Activated CD4-positive, alpha-beta T cell treated with anti-CD3 and anti-CD28 coated beads for 36 hours (primary cell): ENCODE data around the gene HIBADH. TPM values are rescaled to one million over a fixed set of nuclear protein-coding genes. Genes with fewer than 3 reads are reported as not detected.

Experiments used
- ATAC-seq: fragments of 200-7000 bp; cut with Tn5 transposase; one replicate; pipeline ENCODE4 v1.10.0; 2021; ENCODE audit warnings: mild to moderate bottlenecking, moderate library complexity
- CTCF ChIA-PET: fragments of 350-600 bp; sonication (Branson Sonifier 250); formaldehyde crosslinking; loops from one replicate; lab custom pipeline; 2021; ENCODE audit warnings: antibody characterized with exemption; lab: Charles Lee
- POLR2A ChIA-PET: fragments of 350-600 bp; sonication (Branson Sonifier 250); formaldehyde crosslinking; loops from one replicate; lab custom pipeline; 2021; ENCODE audit warnings: antibody characterized with exemption, inconsistent platforms; lab: Charles Lee
- DNase-seq: peaks from one replicate; pipeline ENCODE4 v3.0.0-alpha.2; 2020
- H3K27ac Mint-ChIP-seq: one replicate; pipeline ENCODE4 v1.8.0; 2021; ENCODE audit warnings: mixed read lengths
- H3K27me3 Mint-ChIP-seq: one replicate; pipeline ENCODE4 v1.8.0; 2021; ENCODE audit warnings: mixed read lengths
- H3K36me3 Mint-ChIP-seq: one replicate; pipeline ENCODE4 v1.8.0; 2021; ENCODE audit warnings: low read depth, mixed read lengths
- H3K4me1 Mint-ChIP-seq: one replicate; pipeline ENCODE4 v1.8.0; 2021; ENCODE audit warnings: mixed read lengths
- H3K4me3 Mint-ChIP-seq: one replicate; pipeline ENCODE4 v1.8.0; 2021; ENCODE audit warnings: mild to moderate bottlenecking, moderate library complexity, mixed read lengths
- H3K9me3 Mint-ChIP-seq: one replicate; pipeline ENCODE4 v1.8.0; 2021; ENCODE audit warnings: low read depth, mixed read lengths
- intact Hi-C, 2 experiments: fragments of 100-400 bp; cut with DNase I in 1 of 2; cut with micrococcal nuclease in 1 of 2; formaldehyde crosslinking; loops; one replicate each; pipeline versions ENCODE4 v1.14.2 to v1.15.1; 2022 to 2024; cut with DNase I, micrococcal nuclease
- total RNA-seq, 2 experiments: library from RNA; stranded (reverse); gene quantifications; one replicate each; pipeline ENCODE4 v1.2.3, GENCODE V29; 2021

The HIBADH gene
- total RNA-seq, 2 experiments from 2014 or later: 20.3 to 20.5 TPM

DNA sequence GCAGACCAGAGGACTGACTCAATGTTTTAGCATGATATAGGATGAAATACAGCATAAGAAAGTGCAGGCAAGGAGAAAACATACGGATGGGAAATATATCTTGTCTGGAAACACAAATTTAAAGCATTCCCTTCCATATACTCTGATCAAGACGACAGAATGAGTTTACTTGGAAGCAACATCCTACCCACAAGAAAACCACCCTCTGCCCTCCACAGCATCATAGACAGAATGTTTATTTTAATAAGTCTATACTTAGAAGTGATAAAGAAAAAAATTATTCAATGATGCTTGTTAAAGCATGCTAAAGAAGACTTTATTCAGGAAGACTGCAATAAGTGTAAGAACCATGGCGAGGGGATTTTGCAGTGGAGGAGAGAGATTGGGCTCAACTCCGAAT is 32.4 kb upstream of the HIBADH start:
- intact Hi-C loops: no loop called here
- Mint-ChIP-seq H3K4me3 (no peak overlapping the region), H3K27ac (no peak overlapping the region), H3K27me3 (no peaks in the 10 kb centered on the region), H3K9me3 (no peaks in the 10 kb centered on the region), H3K36me3 (no peaks in the 10 kb centered on the region), H3K4me1 (peaks cover 4% of the 10 kb centered on the region)
- ChIA-PET CTCF (no interaction called here), POLR2A (no interaction called here)
- DNase-seq: no peak
- ATAC-seq: no peak

DNA sequence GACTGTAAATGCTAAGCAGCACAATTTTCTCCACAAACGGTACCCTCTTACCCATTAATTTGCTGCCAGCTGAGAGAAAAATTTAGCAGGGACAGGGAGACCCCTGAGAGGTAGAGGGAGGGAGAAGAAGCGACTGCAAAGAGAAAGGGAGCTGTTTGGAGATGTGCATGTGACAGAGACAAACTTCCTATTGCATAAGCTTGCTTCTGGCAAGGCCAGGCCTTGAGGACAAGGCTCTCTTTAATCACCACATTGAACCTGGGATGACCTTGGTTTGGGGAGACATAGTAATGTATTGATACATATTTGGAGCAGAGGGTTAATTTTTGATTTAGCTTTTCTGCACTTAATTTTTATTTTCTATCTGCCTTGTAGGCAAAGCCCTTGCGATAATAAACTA is 31.1 kb upstream of the HIBADH start:
- ChIA-PET CTCF (interaction anchor here (0.6 to 0.7 kb wide), 2 partner anchors 39 to 119 kb away, joined by 5 read pairs; no protein-coding TSS in a partner anchor), POLR2A (interaction anchor here (0.6 kb wide), 1 partner anchor 84 kb away, joined by 5 read pairs; no protein-coding TSS in a partner anchor)
- H3K36me3 Mint-ChIP-seq: no peaks in the 10 kb centered on the region
- H3K27me3 Mint-ChIP-seq: peaks cover 4% of the 10 kb centered on the region
- no peak for ATAC-seq
- peaks cover 4% of the 10 kb centered on the region for H3K4me1 Mint-ChIP-seq
- no peak overlapping the region for H3K4me3 Mint-ChIP-seq
- H3K9me3 Mint-ChIP-seq: no peaks in the 10 kb centered on the region
- no peak for DNase-seq
- no peak overlapping the region for H3K27ac Mint-ChIP-seq
- intact Hi-C loops: loop anchor here in 1 of 2 experiments (1.0 kb wide), 1 partner anchor 18 kb away; no protein-coding TSS in a partner anchor

DNA sequence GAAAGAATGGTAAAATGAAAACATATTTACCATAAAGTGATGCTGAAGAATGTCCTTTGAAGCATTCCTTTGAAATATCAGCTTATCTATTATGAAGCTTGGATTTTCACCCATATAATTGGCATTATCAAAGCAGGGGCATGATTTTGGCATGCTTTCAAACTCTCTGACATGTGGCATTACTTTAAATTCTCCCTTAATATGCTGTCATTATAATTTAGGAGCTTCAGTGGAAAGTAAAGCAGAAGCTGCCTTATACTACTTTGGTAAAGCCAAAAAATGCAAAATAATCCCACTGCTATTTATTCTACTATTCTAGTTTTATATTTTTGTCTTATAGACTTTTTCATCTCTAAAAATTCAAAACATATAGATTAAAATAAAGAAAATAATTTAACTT is 28.0 kb upstream of the HIBADH start:
- ATAC-seq (no peak), DNase-seq (no peak)
- peaks cover 9% of the 10 kb centered on the region for H3K27me3 Mint-ChIP-seq
- H3K36me3 Mint-ChIP-seq: no peaks in the 10 kb centered on the region
- H3K4me1 Mint-ChIP-seq: no peaks in the 10 kb centered on the region
- H3K27ac Mint-ChIP-seq: no peak overlapping the region
- H3K9me3 Mint-ChIP-seq: no peaks in the 10 kb centered on the region
- intact Hi-C loops: loop anchor here in 1 of 2 experiments (2.0 kb wide), 1 partner anchor 330 kb away; no protein-coding TSS in a partner anchor
- no peak overlapping the region for H3K4me3 Mint-ChIP-seq
- ChIA-PET CTCF (interaction anchor here (0.7 kb wide), 2 partner anchors 28 to 230 kb away, joined by 3 read pairs; partner anchors contain the start of gene HIBADH), POLR2A (no interaction called here)

DNA sequence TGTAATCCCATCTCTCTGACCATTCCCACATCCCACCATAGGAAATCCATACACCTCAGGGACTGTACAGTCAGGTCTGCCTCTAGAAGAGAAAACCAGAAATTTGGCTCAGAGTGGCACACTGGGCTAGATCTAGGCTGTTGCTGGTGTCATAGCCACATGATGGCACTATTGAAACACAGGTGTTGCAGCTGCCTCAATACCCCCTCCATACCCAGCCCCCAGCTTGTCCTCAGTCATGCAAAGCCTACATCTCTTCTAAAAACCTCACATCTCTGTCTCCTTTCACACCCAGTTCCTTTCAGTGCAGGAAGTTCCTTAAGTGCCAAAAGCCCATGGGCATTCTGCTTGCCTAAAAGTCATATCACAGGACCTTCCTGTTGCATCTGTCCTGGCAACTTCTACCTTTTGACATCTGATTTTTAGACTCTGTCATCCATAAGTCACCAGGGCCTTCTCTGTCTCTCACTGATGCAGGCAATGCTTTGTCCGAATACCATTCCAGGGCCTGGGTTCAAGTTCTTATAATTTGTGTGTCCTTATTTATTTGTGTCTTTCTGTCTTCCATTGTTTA is 27.0 kb upstream of the HIBADH start:
- no peaks in the 10 kb centered on the region for H3K36me3 Mint-ChIP-seq
- DNase-seq (peak; percentile 50), ATAC-seq (peak; percentile 87)
- intact Hi-C loops: loop anchor here (1.0 to 10.0 kb wide), 4 partner anchors 231 to 405 kb away; no protein-coding TSS in a partner anchor
- ChIA-PET CTCF (interaction anchor here (1.0 kb wide), 2 partner anchors 85 to 235 kb away, joined by 3 read pairs; no protein-coding TSS in a partner anchor), POLR2A (no interaction called here)
- H3K9me3 Mint-ChIP-seq: no peaks in the 10 kb centered on the region
- no peaks in the 10 kb centered on the region for H3K4me1 Mint-ChIP-seq
- H3K4me3 Mint-ChIP-seq: no peak overlapping the region
- no peak overlapping the region for H3K27ac Mint-ChIP-seq
- peaks cover 9% of the 10 kb centered on the region for H3K27me3 Mint-ChIP-seq

DNA sequence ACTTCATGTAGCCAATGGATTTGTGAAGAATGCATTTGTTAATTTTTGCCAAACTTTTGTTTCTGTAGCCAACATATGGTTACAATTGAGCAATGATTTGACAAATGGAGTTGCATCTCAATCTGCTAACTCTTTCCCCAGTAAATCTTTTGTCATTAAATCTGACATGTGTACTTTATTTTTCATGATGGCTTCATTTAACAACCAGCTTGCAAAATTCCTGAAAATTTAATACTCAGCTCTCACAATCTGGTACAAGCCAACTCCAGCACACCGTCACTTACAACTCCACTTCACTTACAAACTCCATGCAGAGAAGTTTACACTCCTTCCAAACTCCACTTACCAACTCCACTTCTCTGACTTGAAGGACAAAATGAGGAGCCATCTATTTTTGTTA is 26.5 kb upstream of the HIBADH start:
- Mint-ChIP-seq H3K27ac (no peak overlapping the region), H3K9me3 (no peaks in the 10 kb centered on the region), H3K27me3 (peaks cover 9% of the 10 kb centered on the region), H3K36me3 (no peaks in the 10 kb centered on the region), H3K4me3 (no peak overlapping the region), H3K4me1 (no peaks in the 10 kb centered on the region)
- ChIA-PET CTCF (interaction anchor here (1.0 kb wide), 2 partner anchors 86 to 236 kb away, joined by 3 read pairs; no protein-coding TSS in a partner anchor), POLR2A (no interaction called here)
- DNase-seq (no peak), ATAC-seq (no peak)
- intact Hi-C loops: loop anchor here (1.0 to 10.0 kb wide), 3 partner anchors 232 to 406 kb away; no protein-coding TSS in a partner anchor

DNA sequence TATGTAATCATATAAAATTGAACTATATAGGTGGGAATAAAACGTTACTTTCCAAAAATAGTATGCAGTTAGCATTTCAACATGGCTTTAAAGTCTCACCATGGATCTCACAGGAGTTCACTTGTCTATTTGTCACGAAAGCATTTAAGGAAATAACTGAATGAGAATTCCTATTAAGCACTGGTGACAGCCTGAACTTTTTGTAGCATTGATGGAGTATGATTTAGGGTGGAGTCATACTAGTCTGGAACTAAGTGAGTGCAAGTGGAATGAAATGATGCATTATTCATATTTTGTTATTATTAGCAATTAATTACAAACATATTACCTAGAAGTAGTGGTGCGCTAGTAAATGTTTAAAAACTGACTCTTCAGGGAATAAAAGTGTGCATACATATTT is 26.0 kb upstream of the HIBADH start:
- Mint-ChIP-seq H3K27me3 (peaks cover 9% of the 10 kb centered on the region), H3K9me3 (no peaks in the 10 kb centered on the region), H3K36me3 (no peaks in the 10 kb centered on the region), H3K4me1 (no peaks in the 10 kb centered on the region), H3K27ac (no peak overlapping the region), H3K4me3 (no peak overlapping the region)
- POLR2A ChIA-PET: no interaction called here
- no peak for ATAC-seq
- intact Hi-C loops: loop anchor here (1.0 to 10.0 kb wide), 3 partner anchors 232 to 406 kb away; no protein-coding TSS in a partner anchor
- CTCF ChIA-PET: no interaction called here
- no peak for DNase-seq

DNA sequence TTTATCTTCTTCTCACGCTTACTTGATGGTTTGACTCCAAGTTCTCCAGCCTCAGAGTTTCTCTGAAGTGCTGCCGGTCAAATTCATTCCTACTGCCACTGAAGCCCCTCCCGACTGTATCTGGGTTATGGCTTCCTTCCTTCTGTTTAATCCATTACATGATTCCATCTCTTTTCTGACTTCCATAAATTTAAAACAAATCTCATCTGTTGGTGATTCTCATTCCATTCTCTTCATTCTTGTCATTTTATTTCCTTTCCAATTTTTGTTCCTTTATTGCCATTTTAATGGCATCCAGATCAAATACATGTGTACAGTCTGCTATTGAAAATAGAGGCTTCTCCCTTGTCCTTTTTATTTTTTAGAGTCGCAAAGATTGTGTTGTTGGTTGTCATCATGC is 25.4 kb upstream of the HIBADH start:
- ChIA-PET CTCF (no interaction called here), POLR2A (no interaction called here)
- H3K27me3 Mint-ChIP-seq: peaks cover 9% of the 10 kb centered on the region
- ATAC-seq (no peak), DNase-seq (no peak)
- H3K27ac Mint-ChIP-seq: no peak overlapping the region
- no peaks in the 10 kb centered on the region for H3K36me3 Mint-ChIP-seq
- intact Hi-C loops: loop anchor here in 1 of 2 experiments (2.0 to 10.0 kb wide), 2 partner anchors 233 to 407 kb away; no protein-coding TSS in a partner anchor
- H3K9me3 Mint-ChIP-seq: no peaks in the 10 kb centered on the region
- H3K4me3 Mint-ChIP-seq: no peak overlapping the region
- H3K4me1 Mint-ChIP-seq: no peaks in the 10 kb centered on the region

DNA sequence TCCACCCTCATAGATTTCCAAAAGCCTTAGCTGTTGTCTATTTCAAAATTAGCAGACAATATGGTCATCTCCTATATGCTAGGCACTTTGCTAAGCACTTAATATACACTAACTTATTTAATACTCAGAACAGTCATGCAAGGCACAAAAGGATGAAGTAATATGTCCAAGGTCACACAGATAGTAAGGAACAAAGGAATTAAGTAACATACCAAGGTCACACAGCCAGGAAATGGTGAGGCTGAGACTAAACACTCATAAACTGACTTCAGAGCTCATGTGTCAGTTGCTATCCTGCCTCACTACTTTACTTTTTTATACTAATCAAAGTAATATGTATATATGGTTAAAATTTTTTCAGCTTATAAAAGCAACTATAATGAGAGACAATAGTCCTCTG is 23.6 kb upstream of the HIBADH start:
- ChIA-PET CTCF (interaction anchor here (0.6 kb wide), 1 partner anchor 362 kb away, joined by 3 read pairs; no protein-coding TSS in a partner anchor), POLR2A (no interaction called here)
- no peak overlapping the region for H3K4me3 Mint-ChIP-seq
- no peak overlapping the region for H3K27ac Mint-ChIP-seq
- ATAC-seq: no peak
- H3K4me1 Mint-ChIP-seq: no peaks in the 10 kb centered on the region
- intact Hi-C loops: loop anchor here in 1 of 2 experiments (10.0 kb wide), 1 partner anchor 408 kb away; no protein-coding TSS in a partner anchor
- H3K9me3 Mint-ChIP-seq: no peaks in the 10 kb centered on the region
- peaks cover 9% of the 10 kb centered on the region for H3K27me3 Mint-ChIP-seq
- DNase-seq: no peak
- no peaks in the 10 kb centered on the region for H3K36me3 Mint-ChIP-seq

DNA sequence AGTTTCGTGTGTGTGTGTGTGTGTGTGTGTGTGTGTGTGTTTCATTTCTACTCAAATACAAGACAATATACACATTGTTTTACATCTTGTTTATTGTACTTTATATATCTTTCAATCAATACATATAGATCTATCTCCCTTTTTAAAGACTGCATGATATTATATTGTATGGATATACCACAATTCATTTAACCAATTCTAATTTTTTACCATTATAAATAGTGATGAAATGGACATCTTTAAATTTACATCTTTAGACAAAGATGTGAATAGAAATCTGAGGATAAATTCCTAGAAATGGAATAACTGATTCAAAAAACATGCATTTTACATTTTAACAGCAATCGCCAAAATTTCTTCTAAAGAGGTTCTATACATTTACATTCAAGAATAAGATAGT is 23.2 kb upstream of the HIBADH start:
- H3K9me3 Mint-ChIP-seq: no peaks in the 10 kb centered on the region
- H3K36me3 Mint-ChIP-seq: no peaks in the 10 kb centered on the region
- intact Hi-C loops: loop anchor here in 1 of 2 experiments (10.0 kb wide), 1 partner anchor 409 kb away; no protein-coding TSS in a partner anchor
- ChIA-PET CTCF (interaction anchor here (0.6 kb wide), 1 partner anchor 363 kb away, joined by 3 read pairs; no protein-coding TSS in a partner anchor), POLR2A (no interaction called here)
- H3K4me3 Mint-ChIP-seq: no peak overlapping the region
- H3K4me1 Mint-ChIP-seq: no peaks in the 10 kb centered on the region
- H3K27me3 Mint-ChIP-seq: peaks cover 9% of the 10 kb centered on the region
- ATAC-seq (no peak), DNase-seq (no peak)
- H3K27ac Mint-ChIP-seq: no peak overlapping the region

DNA sequence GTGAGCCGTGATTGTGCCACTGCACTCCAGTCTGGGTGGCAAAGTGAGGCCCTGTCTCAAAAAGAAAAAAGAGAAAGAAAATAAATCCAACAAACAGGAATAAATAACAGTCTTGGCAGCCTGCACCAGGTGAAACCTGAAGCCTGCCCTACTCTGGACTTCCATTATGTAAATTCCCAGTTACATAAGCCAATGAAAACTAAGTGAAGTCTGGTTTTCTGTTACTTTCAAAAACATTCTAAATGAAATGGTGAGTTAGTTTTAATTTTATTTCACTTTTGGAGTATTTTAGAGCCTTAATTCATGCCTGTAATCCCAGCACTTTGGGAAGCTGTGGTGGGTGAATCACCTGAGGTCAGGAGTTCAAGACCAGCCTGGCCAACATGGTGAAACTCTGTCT is 22.5 kb upstream of the HIBADH start:
- no peaks in the 10 kb centered on the region for H3K9me3 Mint-ChIP-seq
- CTCF ChIA-PET: no interaction called here
- intact Hi-C loops: loop anchor here in 1 of 2 experiments (10.0 kb wide), 1 partner anchor 410 kb away; no protein-coding TSS in a partner anchor
- H3K4me3 Mint-ChIP-seq: no peak overlapping the region
- H3K27ac Mint-ChIP-seq: no peak overlapping the region
- ATAC-seq (no peak), DNase-seq (no peak)
- POLR2A ChIA-PET: no interaction called here
- no peaks in the 10 kb centered on the region for H3K4me1 Mint-ChIP-seq
- H3K36me3 Mint-ChIP-seq: no peaks in the 10 kb centered on the region
- peaks cover 9% of the 10 kb centered on the region for H3K27me3 Mint-ChIP-seq

DNA sequence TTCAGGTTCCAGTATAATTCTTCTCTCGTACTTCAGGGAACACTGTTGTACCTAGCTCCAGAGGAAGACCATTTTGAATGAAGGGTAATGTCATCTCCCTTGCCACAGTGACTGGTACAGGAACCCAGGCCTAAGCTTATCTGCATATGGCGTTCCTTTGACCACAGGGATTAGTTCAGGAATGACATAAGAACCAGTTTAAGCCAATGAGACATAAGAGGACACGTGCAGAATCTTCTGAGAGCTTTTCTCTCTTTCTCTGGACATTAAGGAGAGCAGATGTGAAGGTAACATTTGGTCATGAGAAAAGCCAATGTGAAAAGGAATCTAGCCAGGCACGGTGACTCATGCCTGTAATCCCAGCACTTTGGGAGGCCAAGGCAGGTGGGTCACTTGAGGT is 21.8 kb upstream of the HIBADH start:
- no peak for DNase-seq
- H3K27ac Mint-ChIP-seq: no peak overlapping the region
- CTCF ChIA-PET: no interaction called here
- H3K4me3 Mint-ChIP-seq: no peak overlapping the region
- intact Hi-C loops: loop anchor here in 1 of 2 experiments (10.0 kb wide), 1 partner anchor 410 kb away; no protein-coding TSS in a partner anchor
- no peaks in the 10 kb centered on the region for H3K9me3 Mint-ChIP-seq
- H3K4me1 Mint-ChIP-seq: no peaks in the 10 kb centered on the region
- no peak for ATAC-seq
- peaks cover 9% of the 10 kb centered on the region for H3K27me3 Mint-ChIP-seq
- POLR2A ChIA-PET: no interaction called here
- no peaks in the 10 kb centered on the region for H3K36me3 Mint-ChIP-seq
